Measurements from ENCODE around the gene ZNF639. TPM values are rescaled to one million over a fixed set of nuclear protein-coding genes. Genes with fewer than 3 reads are reported as not detected.

Gene ZNF639
- total RNA-seq, 1 experiment from 2014 or later, result 59.1 TPM

Other genes with a start within 250 kb of the ZNF639 start
- gene PIK3CA, start 174.7 kb upstream of the ZNF639 start, total RNA-seq (2014; rRNA removed; shearing (Covaris generic)), result 19.0 and 23.9 TPM in 2 replicates
- 0.88 and 1.3 TPM in 2 replicates for gene KCNMB3, start 71.9 kb upstream of the ZNF639 start, total RNA-seq (2014; rRNA removed; shearing (Covaris generic))
- gene MFN1, start 24.7 kb downstream of the ZNF639 start, total RNA-seq (2014; rRNA removed; shearing (Covaris generic)), result 54.7 and 76.3 TPM in 2 replicates
- gene GNB4, start 128.4 kb downstream of the ZNF639 start, total RNA-seq (2014; rRNA removed; shearing (Covaris generic)), result 72.1 and 91.1 TPM in 2 replicates
- 127 and 161 TPM in 2 replicates for gene ACTL6A, start 239.9 kb downstream of the ZNF639 start, total RNA-seq (2014; rRNA removed; shearing (Covaris generic))